WTC11 (cell line): ENCODE data around the gene ZNF574. TPM values are rescaled to one million over a fixed set of nuclear protein-coding genes. Genes with fewer than 3 reads are reported as not detected.

ENCODE experiments used
- ATAC-seq: fragments of 200-7000 bp; cut with Tn5 transposase; 2 replicates; pipeline ENCODE4 v1.10.0; 2021; ENCODE audit warnings: mild to moderate bottlenecking, moderate library complexity
- CTCF ChIA-PET: fragments of 300-600 bp; sonication (Branson Sonifier 250); formaldehyde crosslinking; loops from one replicate; lab custom pipeline; 2021; ENCODE audit warnings: antibody characterized with exemption; lab: Charles Lee
- POLR2A ChIA-PET: fragments of 350-600 bp; sonication (Branson Sonifier 250); formaldehyde crosslinking; loops from one replicate; lab custom pipeline; 2021; ENCODE audit warnings: antibody characterized with exemption; lab: Charles Lee
- DNase-seq: peaks from one replicate; pipeline ENCODE4 v3.0.0; 2021; ENCODE audit warnings: low spot score
- H3K27ac Mint-ChIP-seq: 2 replicates; pipeline ENCODE4 v1.8.0; 2021; ENCODE audit warnings: mixed read lengths
- H3K27me3 Mint-ChIP-seq: 2 replicates; pipeline ENCODE4 v1.8.0; 2021; ENCODE audit warnings: low read depth, mild to moderate bottlenecking, moderate library complexity, mixed read lengths
- H3K36me3 Mint-ChIP-seq: 2 replicates; pipeline ENCODE4 v1.8.0; 2021; ENCODE audit warnings: mixed read lengths
- H3K4me1 Mint-ChIP-seq: 2 replicates; pipeline ENCODE4 v1.8.0; 2022; ENCODE audit warnings: mixed read lengths
- H3K4me3 Mint-ChIP-seq: 2 replicates; pipeline ENCODE4 v1.8.0; 2021; ENCODE audit warnings: mild to moderate bottlenecking, moderate library complexity, mixed read lengths
- H3K9me3 Mint-ChIP-seq: 2 replicates; pipeline ENCODE4 v1.8.0; 2021; ENCODE audit warnings: mixed read lengths
- CREB1 ChIP-seq: sonication (generic); formaldehyde crosslinking; IDR thresholded peaks from 2 replicates; pipeline ENCODE4 v1.8.0; 2023; ENCODE audit warnings: mild to moderate bottlenecking, missing genetic modification reagents
- CREM ChIP-seq: sonication (generic); formaldehyde crosslinking; IDR thresholded peaks from 2 replicates; pipeline ENCODE4 v1.8.1; 2022; ENCODE audit warnings: mild to moderate bottlenecking, missing genetic modification reagents, moderate library complexity
- EMX1 ChIP-seq: fragments of 250-450 bp; sonication (Bioruptor Pico); IDR thresholded peaks from 2 replicates; pipeline ENCODE4 v1.8.0; 2021; ENCODE audit warnings: mild to moderate bottlenecking
- ESRRA ChIP-seq: sonication (generic); formaldehyde crosslinking; IDR thresholded peaks from 2 replicates; pipeline ENCODE4 v1.8.1; 2022; ENCODE audit warnings: mild to moderate bottlenecking, missing genetic modification reagents, borderline replicate concordance
- FOXJ3 ChIP-seq: sonication (generic); formaldehyde crosslinking; IDR thresholded peaks from 2 replicates; pipeline ENCODE4 v1.9.0; 2021; ENCODE audit warnings: missing genetic modification reagents, mild to moderate bottlenecking, borderline replicate concordance
- FOXK1 ChIP-seq: sonication (generic); formaldehyde crosslinking; IDR thresholded peaks from 2 replicates; pipeline ENCODE4 v1.8.0; 2022; ENCODE audit warnings: mild to moderate bottlenecking, moderate library complexity, missing genetic modification reagents
- GRHL2 ChIP-seq: fragments of 250-450 bp; sonication (Bioruptor Pico); IDR thresholded peaks from 2 replicates; pipeline ENCODE4 v1.8.0; 2022; ENCODE audit warnings: mild to moderate bottlenecking, moderate library complexity; ENCODE audit not compliant: insufficient replicate concordance, severe bottlenecking
- HMGA2 ChIP-seq: fragments of 250-450 bp; sonication (Bioruptor Pico); IDR thresholded peaks from 2 replicates; pipeline ENCODE4 v1.4.0; 2021; ENCODE audit warnings: mild to moderate bottlenecking, moderate library complexity
- KAT7 ChIP-seq: sonication (generic); formaldehyde crosslinking; IDR thresholded peaks from 2 replicates; pipeline ENCODE4 v1.8.1; 2023; ENCODE audit warnings: missing genetic modification reagents, mild to moderate bottlenecking, borderline replicate concordance
- NFE2L1 ChIP-seq: sonication (generic); formaldehyde crosslinking; IDR thresholded peaks from 2 replicates; pipeline ENCODE4 v1.8.1; 2023; ENCODE audit warnings: missing genetic modification reagents
- RELA ChIP-seq: sonication (generic); formaldehyde crosslinking; IDR thresholded peaks from 2 replicates; pipeline ENCODE4 v1.8.1; 2022; ENCODE audit warnings: missing genetic modification reagents, mild to moderate bottlenecking, borderline replicate concordance
- SOX15 ChIP-seq: fragments of 250-450 bp; sonication (Bioruptor Pico); IDR thresholded peaks from 2 replicates; pipeline ENCODE4 v1.9.0; 2021; ENCODE audit warnings: mild to moderate bottlenecking
- SP1 ChIP-seq: sonication (generic); formaldehyde crosslinking; conservative IDR thresholded peaks from 2 replicates; pipeline ENCODE4 v1.8.1; 2022; ENCODE audit warnings: missing genetic modification reagents
- TEAD4 ChIP-seq: sonication (generic); formaldehyde crosslinking; IDR thresholded peaks from 2 replicates; pipeline ENCODE4 v1.8.0; 2022; ENCODE audit warnings: mild to moderate bottlenecking, missing genetic modification reagents
- ZNF396 ChIP-seq: fragments of 250-450 bp; sonication (Bioruptor Pico); IDR thresholded peaks from 2 replicates; pipeline ENCODE4 v1.8.0; 2021; ENCODE audit warnings: mild to moderate bottlenecking, moderate library complexity, borderline replicate concordance
- total RNA-seq: library from RNA; stranded (reverse); gene quantifications from 3 replicates; pipeline ENCODE4 v1.2.3, GENCODE V29; 2021
- TF ChIP-seq, protein P1 (sequence below): sonication (generic); formaldehyde crosslinking; IDR thresholded peaks from 2 replicates; pipeline ENCODE4 v1.8.0; 2023; ENCODE audit warnings: missing genetic modification reagents, mild to moderate bottlenecking, borderline replicate concordance
- TF ChIP-seq, protein P2 (sequence below): fragments of 250-450 bp; sonication (Bioruptor Pico); IDR thresholded peaks from 2 replicates; pipeline ENCODE4 v1.9.0; 2021; ENCODE audit warnings: moderate library complexity, mild to moderate bottlenecking, inconsistent platforms, borderline replicate concordance
- TF ChIP-seq, protein P3 (sequence below): fragments of 250-450 bp; sonication (Bioruptor Pico); IDR thresholded peaks from 2 replicates; pipeline ENCODE4 v2.1.2; 2022; ENCODE audit warnings: mild to moderate bottlenecking, moderate library complexity
- TF ChIP-seq, protein P4 (sequence below): sonication (generic); formaldehyde crosslinking; IDR thresholded peaks from 2 replicates; pipeline ENCODE4 v1.8.0; 2022; ENCODE audit warnings: mild to moderate bottlenecking, missing genetic modification reagents
- TF ChIP-seq, protein P5 (sequence below): sonication (generic); formaldehyde crosslinking; IDR thresholded peaks from 2 replicates; pipeline ENCODE4 v1.8.1; 2022; ENCODE audit warnings: low read depth, mild to moderate bottlenecking, moderate library complexity, missing genetic modification reagents, borderline replicate concordance
- TF ChIP-seq, protein P6 (sequence below): sonication (generic); formaldehyde crosslinking; IDR thresholded peaks from 2 replicates; pipeline ENCODE4 v1.8.1; 2023; ENCODE audit warnings: mild to moderate bottlenecking, missing genetic modification reagents
- TF ChIP-seq, protein P7 (sequence below): fragments of 250-450 bp; sonication (Bioruptor Pico); conservative IDR thresholded peaks from 2 replicates; pipeline ENCODE4 v1.9.0; 2021; ENCODE audit warnings: mild to moderate bottlenecking

The ZNF574 gene
- total RNA-seq, 1 experiment from 2014 or later = 30.6 TPM

DNA sequence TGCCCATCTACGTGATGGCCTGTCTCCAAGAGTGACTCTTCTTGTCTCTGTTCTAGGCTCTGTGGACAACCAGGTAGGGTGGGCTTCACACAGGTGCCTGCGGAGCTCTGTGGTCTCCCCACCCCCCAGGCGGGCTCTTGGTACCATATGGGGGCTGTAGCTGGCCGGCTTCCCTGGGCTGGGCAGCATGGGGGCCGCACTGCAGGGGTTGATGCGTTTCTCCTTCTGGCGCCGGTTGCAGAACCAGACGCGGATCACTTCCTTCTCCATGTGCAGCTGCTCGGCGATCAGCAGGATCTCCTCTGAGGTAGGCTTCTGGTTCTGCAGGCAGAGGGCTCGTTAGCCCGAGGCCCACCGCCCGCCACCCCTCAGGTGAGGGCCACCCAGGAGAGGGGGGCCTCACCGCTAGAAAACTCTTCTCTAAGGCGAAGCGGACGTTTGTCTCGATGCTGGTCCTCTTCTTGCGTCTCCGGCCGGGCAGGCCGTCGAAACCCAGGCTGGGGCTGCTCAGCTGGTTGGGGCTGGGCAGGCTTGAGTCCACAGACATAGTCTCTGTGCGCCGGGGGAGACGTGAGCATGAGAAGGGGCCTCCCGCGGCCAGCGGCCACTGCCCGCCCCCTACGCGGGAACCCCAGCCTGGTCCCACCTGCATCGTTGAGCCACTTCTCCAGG, 19.3 kb downstream of the ZNF574 start (continued):
- TF ChIP-seq, protein P1, sequence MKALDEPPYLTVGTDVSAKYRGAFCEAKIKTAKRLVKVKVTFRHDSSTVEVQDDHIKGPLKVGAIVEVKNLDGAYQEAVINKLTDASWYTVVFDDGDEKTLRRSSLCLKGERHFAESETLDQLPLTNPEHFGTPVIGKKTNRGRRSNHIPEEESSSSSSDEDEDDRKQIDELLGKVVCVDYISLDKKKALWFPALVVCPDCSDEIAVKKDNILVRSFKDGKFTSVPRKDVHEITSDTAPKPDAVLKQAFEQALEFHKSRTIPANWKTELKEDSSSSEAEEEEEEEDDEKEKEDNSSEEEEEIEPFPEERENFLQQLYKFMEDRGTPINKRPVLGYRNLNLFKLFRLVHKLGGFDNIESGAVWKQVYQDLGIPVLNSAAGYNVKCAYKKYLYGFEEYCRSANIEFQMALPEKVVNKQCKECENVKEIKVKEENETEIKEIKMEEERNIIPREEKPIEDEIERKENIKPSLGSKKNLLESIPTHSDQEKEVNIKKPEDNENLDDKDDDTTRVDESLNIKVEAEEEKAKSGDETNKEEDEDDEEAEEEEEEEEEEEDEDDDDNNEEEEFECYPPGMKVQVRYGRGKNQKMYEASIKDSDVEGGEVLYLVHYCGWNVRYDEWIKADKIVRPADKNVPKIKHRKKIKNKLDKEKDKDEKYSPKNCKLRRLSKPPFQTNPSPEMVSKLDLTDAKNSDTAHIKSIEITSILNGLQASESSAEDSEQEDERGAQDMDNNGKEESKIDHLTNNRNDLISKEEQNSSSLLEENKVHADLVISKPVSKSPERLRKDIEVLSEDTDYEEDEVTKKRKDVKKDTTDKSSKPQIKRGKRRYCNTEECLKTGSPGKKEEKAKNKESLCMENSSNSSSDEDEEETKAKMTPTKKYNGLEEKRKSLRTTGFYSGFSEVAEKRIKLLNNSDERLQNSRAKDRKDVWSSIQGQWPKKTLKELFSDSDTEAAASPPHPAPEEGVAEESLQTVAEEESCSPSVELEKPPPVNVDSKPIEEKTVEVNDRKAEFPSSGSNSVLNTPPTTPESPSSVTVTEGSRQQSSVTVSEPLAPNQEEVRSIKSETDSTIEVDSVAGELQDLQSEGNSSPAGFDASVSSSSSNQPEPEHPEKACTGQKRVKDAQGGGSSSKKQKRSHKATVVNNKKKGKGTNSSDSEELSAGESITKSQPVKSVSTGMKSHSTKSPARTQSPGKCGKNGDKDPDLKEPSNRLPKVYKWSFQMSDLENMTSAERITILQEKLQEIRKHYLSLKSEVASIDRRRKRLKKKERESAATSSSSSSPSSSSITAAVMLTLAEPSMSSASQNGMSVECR (CRISPR knock-in tag) = no peak
- TF ChIP-seq, protein P2, sequence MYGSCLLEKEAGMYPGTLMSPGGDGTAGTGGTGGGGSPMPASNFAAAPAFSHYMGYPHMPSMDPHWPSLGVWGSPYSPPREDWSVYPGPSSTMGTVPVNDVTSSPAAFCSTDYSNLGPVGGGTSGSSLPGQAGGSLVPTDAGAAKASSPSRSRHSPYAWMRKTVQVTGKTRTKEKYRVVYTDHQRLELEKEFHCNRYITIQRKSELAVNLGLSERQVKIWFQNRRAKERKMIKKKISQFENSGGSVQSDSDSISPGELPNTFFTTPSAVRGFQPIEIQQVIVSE = no peak
- TF ChIP-seq, protein P3, sequence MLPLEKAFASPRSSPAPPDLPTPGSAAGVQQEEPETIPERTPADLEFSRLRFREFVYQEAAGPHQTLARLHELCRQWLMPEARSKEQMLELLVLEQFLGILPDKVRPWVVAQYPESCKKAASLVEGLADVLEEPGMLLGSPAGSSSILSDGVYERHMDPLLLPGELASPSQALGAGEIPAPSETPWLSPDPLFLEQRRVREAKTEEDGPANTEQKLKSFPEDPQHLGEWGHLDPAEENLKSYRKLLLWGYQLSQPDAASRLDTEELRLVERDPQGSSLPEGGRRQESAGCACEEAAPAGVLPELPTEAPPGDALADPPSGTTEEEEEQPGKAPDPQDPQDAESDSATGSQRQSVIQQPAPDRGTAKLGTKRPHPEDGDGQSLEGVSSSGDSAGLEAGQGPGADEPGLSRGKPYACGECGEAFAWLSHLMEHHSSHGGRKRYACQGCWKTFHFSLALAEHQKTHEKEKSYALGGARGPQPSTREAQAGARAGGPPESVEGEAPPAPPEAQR = no peak
- TF ChIP-seq, protein P4, sequence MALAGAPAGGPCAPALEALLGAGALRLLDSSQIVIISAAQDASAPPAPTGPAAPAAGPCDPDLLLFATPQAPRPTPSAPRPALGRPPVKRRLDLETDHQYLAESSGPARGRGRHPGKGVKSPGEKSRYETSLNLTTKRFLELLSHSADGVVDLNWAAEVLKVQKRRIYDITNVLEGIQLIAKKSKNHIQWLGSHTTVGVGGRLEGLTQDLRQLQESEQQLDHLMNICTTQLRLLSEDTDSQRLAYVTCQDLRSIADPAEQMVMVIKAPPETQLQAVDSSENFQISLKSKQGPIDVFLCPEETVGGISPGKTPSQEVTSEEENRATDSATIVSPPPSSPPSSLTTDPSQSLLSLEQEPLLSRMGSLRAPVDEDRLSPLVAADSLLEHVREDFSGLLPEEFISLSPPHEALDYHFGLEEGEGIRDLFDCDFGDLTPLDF (CRISPR knock-in tag) = no peak
- TF ChIP-seq NFE2L1 (CRISPR knock-in tag) = no peak
- TF ChIP-seq, protein P5, sequence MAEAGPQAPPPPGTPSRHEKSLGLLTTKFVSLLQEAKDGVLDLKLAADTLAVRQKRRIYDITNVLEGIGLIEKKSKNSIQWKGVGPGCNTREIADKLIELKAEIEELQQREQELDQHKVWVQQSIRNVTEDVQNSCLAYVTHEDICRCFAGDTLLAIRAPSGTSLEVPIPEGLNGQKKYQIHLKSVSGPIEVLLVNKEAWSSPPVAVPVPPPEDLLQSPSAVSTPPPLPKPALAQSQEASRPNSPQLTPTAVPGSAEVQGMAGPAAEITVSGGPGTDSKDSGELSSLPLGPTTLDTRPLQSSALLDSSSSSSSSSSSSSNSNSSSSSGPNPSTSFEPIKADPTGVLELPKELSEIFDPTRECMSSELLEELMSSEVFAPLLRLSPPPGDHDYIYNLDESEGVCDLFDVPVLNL (CRISPR knock-in tag) = no peak
- TF ChIP-seq FOXJ3 (CRISPR knock-in tag) = no peak

DNA sequence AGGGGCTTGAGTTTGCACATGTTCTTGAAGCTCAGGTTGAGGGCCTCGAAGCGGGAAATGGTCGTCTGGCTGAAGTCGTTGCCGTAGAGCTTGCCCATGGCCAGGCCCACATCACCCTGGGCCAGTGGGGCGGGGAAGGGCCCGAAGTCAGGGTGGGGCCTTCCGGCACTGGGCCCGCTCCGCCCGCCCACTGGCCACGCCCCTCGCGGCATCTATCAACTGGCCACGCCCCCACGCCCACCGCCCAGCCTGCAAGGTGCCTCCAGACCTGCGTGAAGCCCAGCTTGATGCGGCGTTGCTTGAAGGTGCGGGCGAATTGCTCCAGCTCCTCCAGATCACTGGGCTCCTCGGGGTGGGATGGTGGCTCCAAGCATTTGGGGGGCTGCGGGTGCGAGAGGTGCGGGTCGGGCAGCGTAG, 19.9 kb downstream of the ZNF574 start:
- H3K27ac Mint-ChIP-seq = no peak overlapping the region
- H3K9me3 Mint-ChIP-seq = no peaks in the 10 kb centered on the region
- POLR2A ChIA-PET = interaction anchor here (0.8 to 0.9 kb wide), 2 partner anchors 20 to 184 kb away, joined by 3 to 4 read pairs; partner anchors contain the start of gene ZNF574
- ATAC-seq (peak; percentile 86), DNase-seq (peak; percentile 94)
- no peaks in the 10 kb centered on the region for H3K36me3 Mint-ChIP-seq
- peaks cover 15% of the 10 kb centered on the region for H3K4me1 Mint-ChIP-seq
- H3K4me3 Mint-ChIP-seq = peak overlapping the region; percentile 65
- CTCF ChIA-PET = interaction anchor here (0.5 to 1.9 kb wide), 21 partner anchors 11 to 334 kb away, joined by 3 to 13 read pairs (median 4); partner anchors contain the start of gene RABAC1
- H3K27me3 Mint-ChIP-seq = peaks cover 20% of the 10 kb centered on the region
- TF ChIP-seq, protein P6, sequence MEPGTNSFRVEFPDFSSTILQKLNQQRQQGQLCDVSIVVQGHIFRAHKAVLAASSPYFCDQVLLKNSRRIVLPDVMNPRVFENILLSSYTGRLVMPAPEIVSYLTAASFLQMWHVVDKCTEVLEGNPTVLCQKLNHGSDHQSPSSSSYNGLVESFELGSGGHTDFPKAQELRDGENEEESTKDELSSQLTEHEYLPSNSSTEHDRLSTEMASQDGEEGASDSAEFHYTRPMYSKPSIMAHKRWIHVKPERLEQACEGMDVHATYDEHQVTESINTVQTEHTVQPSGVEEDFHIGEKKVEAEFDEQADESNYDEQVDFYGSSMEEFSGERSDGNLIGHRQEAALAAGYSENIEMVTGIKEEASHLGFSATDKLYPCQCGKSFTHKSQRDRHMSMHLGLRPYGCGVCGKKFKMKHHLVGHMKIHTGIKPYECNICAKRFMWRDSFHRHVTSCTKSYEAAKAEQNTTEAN (CRISPR knock-in tag) = no peak
- TF ChIP-seq, protein P5 (CRISPR knock-in tag) = no peak
- no peak for TF ChIP-seq KAT7 (CRISPR knock-in tag)
- TF ChIP-seq ZNF396 (CRISPR knock-in tag) = no peak
- TF ChIP-seq GRHL2 (CRISPR knock-in tag) = no peak
- no peak for TF ChIP-seq TEAD4 (CRISPR knock-in tag)
- peak; percentile 36; the same call in 1 of the 2 replicates for TF ChIP-seq FOXK1
- TF ChIP-seq CREB1 (CRISPR knock-in tag) = no peak
- TF ChIP-seq HMGA2 = no peak
- peak; percentile 92 for TF ChIP-seq SP1 (CRISPR knock-in tag)
- TF ChIP-seq, protein P7, sequence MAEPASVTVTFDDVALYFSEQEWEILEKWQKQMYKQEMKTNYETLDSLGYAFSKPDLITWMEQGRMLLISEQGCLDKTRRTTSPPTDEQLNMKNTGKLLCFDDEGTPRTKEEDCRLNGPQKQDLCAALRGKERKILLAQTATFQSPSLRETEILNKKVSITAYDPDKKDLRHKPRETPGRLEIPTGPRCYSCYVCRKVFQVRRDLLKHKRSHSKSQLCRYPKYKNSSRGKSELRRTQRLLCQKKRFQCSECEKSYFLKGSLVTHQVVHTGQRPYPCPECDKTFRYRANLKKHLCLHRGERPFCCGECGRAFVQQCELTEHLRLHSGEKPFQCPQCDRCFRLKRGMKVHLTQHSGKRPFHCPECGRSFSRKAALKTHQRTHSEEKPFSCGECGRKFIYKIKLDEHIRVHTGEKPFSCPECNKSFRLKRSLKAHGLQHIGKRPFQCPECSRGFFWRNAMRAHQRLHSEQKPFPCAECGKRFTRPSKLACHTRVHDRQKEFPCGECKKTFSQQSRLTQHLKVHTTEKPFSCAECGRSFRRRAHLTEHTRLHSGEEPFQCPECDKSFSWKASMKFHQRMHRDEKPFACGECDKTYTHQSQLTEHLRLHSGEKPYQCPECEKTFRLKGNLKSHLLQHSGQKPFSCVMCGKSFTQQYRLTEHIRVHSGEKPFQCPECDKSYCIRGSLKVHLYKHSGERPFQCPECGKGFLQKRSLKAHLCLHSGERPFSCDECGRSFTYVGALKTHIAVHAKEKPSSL (CRISPR knock-in tag) = no peak
- no peak for TF ChIP-seq ESRRA (CRISPR knock-in tag)
- TF ChIP-seq SOX15 (CRISPR knock-in tag) = no peak
- TF ChIP-seq RELA (CRISPR knock-in tag) = no peak
- no peak for TF ChIP-seq CREM (CRISPR knock-in tag)
- TF ChIP-seq EMX1 (CRISPR knock-in tag) = no peak
